KMS-11 (cell line): ENCODE results near the gene FMO1.

Source experiments
- H2AFZ ChIP-seq: fragments of 200-600 bp; sonication (generic); 2 replicates; pipeline ENCODE4 v1.6.1; 2016; ENCODE audit warnings: antibody characterized with exemption, mixed run types, low read depth
- H3K27ac ChIP-seq: fragments of 200-600 bp; sonication (generic); 2 replicates; pipeline ENCODE4 v1.6.1; 2016; ENCODE audit warnings: mild to moderate bottlenecking, mixed run types
- H3K27me3 ChIP-seq: fragments of 200-600 bp; sonication (generic); 2 replicates; pipeline ENCODE4 v1.6.1; 2017; ENCODE audit warnings: mild to moderate bottlenecking, low read depth, mixed run types, moderate library complexity; ENCODE audit not compliant: insufficient read depth
- H3K36me3 ChIP-seq: fragments of 200-600 bp; sonication (generic); 2 replicates; pipeline ENCODE4 v1.6.1; 2017; ENCODE audit warnings: mild to moderate bottlenecking, mixed run types; ENCODE audit not compliant: insufficient read depth
- H3K4me1 ChIP-seq: fragments of 200-600 bp; sonication (generic); 2 replicates; pipeline ENCODE4 v1.6.1; 2016; ENCODE audit warnings: mild to moderate bottlenecking, low read depth, mixed run types; ENCODE audit not compliant: poor library complexity, severe bottlenecking
- H3K4me2 ChIP-seq: fragments of 200-600 bp; sonication (generic); 2 replicates; pipeline ENCODE4 v1.7.0; 2016; ENCODE audit warnings: mild to moderate bottlenecking, mixed run types
- H3K4me3 ChIP-seq: fragments of 200-600 bp; sonication (generic); IDR thresholded peaks from 2 replicates; pipeline ENCODE4 v1.6.1; 2017; ENCODE audit warnings: low read depth, low read length, mixed read lengths; ENCODE audit not compliant: insufficient read depth
- H3K79me2 ChIP-seq: fragments of 200-600 bp; sonication (generic); 2 replicates; pipeline ENCODE4 v1.6.1; 2016; ENCODE audit warnings: low read depth, mixed run types; ENCODE audit not compliant: insufficient read depth
- H3K9ac ChIP-seq: fragments of 200-600 bp; sonication (generic); 2 replicates; pipeline ENCODE4 v1.6.1; 2016; ENCODE audit warnings: mild to moderate bottlenecking, mixed run types
- H4K20me1 ChIP-seq: fragments of 200-600 bp; sonication (generic); 2 replicates; pipeline ENCODE4 v1.6.1; 2016; ENCODE audit warnings: mild to moderate bottlenecking, mixed run types; ENCODE audit not compliant: insufficient read depth
- TF ChIP-seq, protein P1 (sequence below): fragments of 200-600 bp; sonication (generic); conservative IDR thresholded peaks from 2 replicates; pipeline ENCODE4 v1.6.1; 2017; ENCODE audit warnings: low read depth, mild to moderate bottlenecking, antibody characterized with exemption, low read length, moderate library complexity, mixed read lengths

Gene FMO1

DNA sequence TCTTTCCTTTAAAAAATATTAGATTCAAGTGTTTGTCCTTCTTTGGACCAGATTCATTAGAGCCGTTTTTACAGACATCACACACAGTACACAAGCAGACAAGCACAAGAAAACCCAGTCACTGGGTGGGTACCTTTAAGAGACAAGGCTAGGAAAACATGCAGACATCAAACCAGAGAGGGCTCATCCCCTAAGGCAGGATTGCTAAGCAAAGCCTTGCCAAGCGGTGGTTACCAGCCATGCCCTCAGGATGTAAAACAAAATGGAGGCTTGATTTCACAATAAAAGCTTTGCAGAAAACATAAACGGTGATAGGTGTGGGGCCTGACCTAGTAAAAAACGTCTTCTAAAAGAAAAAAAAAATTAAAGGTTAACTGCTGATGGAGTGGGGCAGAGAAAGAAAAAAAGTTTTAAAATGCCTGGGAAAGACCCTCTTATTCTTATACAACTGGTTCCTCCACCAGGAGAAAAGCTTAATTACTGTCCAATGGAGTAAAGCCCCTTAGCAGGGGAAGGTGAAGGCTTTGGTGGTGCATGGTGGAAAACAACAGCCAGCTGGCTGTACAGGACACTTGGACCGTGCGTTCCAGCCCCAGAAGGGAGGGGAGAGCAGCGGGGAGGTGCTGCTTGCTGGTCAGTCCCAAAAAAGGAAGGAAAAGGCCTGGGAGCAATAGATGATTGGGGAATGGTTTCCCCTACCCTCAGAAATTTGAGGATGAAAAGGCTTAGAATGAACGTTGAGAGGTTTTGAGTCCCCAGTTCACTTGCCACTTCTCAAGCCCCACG lies 30.4 kb upstream of the FMO1 start:
- no peaks in the 10 kb centered on the region for H3K79me2 ChIP-seq
- no peaks in the 10 kb centered on the region for H3K36me3 ChIP-seq
- H3K4me1 ChIP-seq = peaks cover 34% of the 10 kb centered on the region
- no peak overlapping the region for H3K4me2 ChIP-seq
- H3K4me3 ChIP-seq = no peak overlapping the region
- H3K27me3 ChIP-seq = no peaks in the 10 kb centered on the region
- H4K20me1 ChIP-seq = no peaks in the 10 kb centered on the region
- H2AFZ ChIP-seq = no peak overlapping the region
- TF ChIP-seq, protein P1, sequence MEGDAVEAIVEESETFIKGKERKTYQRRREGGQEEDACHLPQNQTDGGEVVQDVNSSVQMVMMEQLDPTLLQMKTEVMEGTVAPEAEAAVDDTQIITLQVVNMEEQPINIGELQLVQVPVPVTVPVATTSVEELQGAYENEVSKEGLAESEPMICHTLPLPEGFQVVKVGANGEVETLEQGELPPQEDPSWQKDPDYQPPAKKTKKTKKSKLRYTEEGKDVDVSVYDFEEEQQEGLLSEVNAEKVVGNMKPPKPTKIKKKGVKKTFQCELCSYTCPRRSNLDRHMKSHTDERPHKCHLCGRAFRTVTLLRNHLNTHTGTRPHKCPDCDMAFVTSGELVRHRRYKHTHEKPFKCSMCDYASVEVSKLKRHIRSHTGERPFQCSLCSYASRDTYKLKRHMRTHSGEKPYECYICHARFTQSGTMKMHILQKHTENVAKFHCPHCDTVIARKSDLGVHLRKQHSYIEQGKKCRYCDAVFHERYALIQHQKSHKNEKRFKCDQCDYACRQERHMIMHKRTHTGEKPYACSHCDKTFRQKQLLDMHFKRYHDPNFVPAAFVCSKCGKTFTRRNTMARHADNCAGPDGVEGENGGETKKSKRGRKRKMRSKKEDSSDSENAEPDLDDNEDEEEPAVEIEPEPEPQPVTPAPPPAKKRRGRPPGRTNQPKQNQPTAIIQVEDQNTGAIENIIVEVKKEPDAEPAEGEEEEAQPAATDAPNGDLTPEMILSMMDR = no peak
- H3K9ac ChIP-seq = no peak overlapping the region
- H3K27ac ChIP-seq = no peak overlapping the region

DNA sequence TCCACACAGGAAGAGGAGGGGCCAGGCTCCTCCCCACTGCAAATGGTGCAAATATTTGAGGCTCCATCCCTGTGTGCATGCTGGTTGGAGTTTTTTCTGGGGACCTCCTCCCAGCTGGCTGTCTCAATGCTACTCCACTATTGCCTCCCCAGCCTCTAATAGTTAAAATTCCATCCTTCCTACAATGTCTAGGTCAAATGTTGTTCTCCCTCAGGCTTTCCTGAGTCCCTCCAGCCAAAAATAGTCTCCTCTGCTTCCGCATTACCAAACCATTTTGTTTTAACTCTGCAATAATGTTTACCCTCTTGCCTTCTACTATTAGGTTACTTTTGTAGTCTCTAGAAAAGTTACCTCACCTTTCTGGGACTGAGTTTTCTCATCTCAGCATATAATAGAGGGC lies 29.6 kb upstream of the FMO1 start:
- no peak overlapping the region for H3K9ac ChIP-seq
- peaks cover 34% of the 10 kb centered on the region for H3K4me1 ChIP-seq
- TF ChIP-seq, protein P1 = no peak
- H3K36me3 ChIP-seq = no peaks in the 10 kb centered on the region
- peak overlapping the region; percentile 27; the same call in 1 of the 2 replicates for H3K4me2 ChIP-seq
- no peaks in the 10 kb centered on the region for H3K79me2 ChIP-seq
- no peaks in the 10 kb centered on the region for H4K20me1 ChIP-seq
- H3K4me3 ChIP-seq = no peak overlapping the region
- H3K27me3 ChIP-seq = no peaks in the 10 kb centered on the region
- no peak overlapping the region for H2AFZ ChIP-seq
- no peak overlapping the region for H3K27ac ChIP-seq

DNA sequence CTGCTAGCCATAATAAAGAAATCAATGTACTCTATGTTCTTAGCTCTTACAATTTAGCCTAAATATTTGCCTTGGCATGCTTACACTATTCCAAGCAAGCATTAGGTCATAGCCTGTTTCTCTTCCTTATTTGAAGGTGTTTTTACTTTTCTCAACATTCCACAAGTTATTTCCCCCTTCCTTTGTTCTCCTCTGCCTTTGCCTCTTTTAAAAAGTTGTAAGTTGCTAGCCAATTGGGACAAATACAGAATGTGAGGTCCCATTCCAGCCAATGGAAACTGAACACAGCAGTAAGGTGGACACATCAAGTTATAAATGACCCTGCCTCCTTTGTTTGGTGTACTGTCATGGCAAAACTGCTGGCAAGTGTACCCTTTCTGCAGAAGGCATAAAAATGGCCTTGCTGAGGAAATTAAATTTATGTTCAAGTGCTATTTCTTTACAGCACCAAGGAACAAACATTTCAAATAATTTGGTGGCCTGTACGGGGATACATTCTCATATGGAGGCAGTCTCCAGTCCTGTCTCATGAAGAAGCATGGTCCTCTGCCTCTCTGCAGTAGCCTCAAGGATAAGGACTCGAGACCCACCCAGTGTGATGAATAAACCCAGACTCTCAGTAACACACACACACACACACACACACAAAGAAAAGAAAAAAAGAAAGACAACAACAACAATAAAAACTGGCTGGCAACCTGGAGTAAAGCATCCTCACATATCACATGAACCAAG lies 28.8 kb upstream of the FMO1 start:
- TF ChIP-seq, protein P1 = no peak
- no peak overlapping the region for H3K4me3 ChIP-seq
- no peak overlapping the region for H3K27ac ChIP-seq
- H3K36me3 ChIP-seq = no peaks in the 10 kb centered on the region
- peak overlapping the region; percentile 27; the same call in 1 of the 2 replicates for H3K4me2 ChIP-seq
- H2AFZ ChIP-seq = no peak overlapping the region
- peaks cover 34% of the 10 kb centered on the region for H3K4me1 ChIP-seq
- no peak overlapping the region for H3K9ac ChIP-seq
- H4K20me1 ChIP-seq = no peaks in the 10 kb centered on the region
- H3K27me3 ChIP-seq = no peaks in the 10 kb centered on the region
- no peaks in the 10 kb centered on the region for H3K79me2 ChIP-seq

DNA sequence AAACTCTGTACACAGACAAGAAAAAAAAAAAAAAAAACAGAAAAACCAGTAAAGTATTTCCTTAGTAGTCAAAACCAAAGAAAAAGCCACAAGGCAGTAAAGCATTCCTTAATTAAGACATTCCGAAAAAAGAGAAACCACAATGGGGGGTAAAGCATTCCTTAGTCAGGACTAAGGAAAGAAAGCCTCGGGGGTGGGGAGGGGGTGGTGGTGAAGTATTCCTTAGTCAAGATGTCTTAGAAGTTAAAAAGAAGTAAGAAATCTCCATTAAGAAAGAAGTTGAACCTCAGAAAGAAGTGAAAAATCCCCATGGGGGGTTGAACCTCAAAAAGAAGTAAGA lies 28.2 kb upstream of the FMO1 start:
- Histone ChIP-seq H3K9ac (no peak overlapping the region), H3K27ac (no peak overlapping the region), H3K4me2 (peak overlapping the region; percentile 27; the same call in 1 of the 2 replicates), H3K4me1 (peaks cover 34% of the 10 kb centered on the region), H3K27me3 (no peaks in the 10 kb centered on the region), H2AFZ (no peak overlapping the region), H4K20me1 (no peaks in the 10 kb centered on the region), H3K79me2 (no peaks in the 10 kb centered on the region), H3K4me3 (no peak overlapping the region), H3K36me3 (no peaks in the 10 kb centered on the region)
- TF ChIP-seq, protein P1 = no peak
